ENCODE results near the gene C3orf20.

DNA sequence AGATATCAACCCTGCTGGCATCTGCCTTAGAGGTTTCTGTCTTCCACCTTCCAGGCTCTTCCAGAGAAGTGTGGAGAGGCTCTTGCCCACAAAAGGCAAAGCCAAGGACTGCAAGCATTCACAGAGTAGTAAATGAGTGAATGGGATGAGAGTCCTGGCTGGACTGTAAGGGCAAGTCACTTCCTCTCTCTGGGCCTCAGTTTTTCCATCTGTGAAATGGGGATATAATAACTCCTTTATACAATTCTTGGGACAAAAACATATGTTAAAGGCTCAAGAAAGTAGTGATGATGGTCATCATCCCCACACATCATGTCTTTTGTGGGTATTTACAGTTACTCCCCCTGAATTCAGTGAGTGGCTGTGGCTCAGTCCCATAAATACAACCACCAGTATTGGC is 133.1 kb downstream of the C3orf20 start:
- TF ChIP-seq, protein P1, sequence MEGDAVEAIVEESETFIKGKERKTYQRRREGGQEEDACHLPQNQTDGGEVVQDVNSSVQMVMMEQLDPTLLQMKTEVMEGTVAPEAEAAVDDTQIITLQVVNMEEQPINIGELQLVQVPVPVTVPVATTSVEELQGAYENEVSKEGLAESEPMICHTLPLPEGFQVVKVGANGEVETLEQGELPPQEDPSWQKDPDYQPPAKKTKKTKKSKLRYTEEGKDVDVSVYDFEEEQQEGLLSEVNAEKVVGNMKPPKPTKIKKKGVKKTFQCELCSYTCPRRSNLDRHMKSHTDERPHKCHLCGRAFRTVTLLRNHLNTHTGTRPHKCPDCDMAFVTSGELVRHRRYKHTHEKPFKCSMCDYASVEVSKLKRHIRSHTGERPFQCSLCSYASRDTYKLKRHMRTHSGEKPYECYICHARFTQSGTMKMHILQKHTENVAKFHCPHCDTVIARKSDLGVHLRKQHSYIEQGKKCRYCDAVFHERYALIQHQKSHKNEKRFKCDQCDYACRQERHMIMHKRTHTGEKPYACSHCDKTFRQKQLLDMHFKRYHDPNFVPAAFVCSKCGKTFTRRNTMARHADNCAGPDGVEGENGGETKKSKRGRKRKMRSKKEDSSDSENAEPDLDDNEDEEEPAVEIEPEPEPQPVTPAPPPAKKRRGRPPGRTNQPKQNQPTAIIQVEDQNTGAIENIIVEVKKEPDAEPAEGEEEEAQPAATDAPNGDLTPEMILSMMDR (IDR thresholded peaks at IDR 0.05; ENCODE audit: insufficient read depth, low read length, poor library complexity, severe bottlenecking): no peak
- no peak for TF ChIP-seq EZH2phosphoT487 (conservative IDR thresholded peaks at IDR 0.05; ENCODE audit: low read length)

Measured in SU-DHL-6 (cell line).